HepG2 (cell line): ENCODE data around the gene PRKN. TPM values are rescaled to one million over a fixed set of nuclear protein-coding genes. Genes with fewer than 3 reads are reported as not detected.

ENCODE experiments used
- ATAC-seq: fragments of 200-7000 bp; cut with Tn5 transposase; 3 replicates; pipeline ENCODE4 v1.9.1; 2020; ENCODE audit warnings: mild to moderate bottlenecking, moderate library complexity
- BruUV-seq: library from RNA; stranded (reverse); fragments of 400-500 nt; replicated peaks from 2 replicates; lab custom pipeline; 2021; lab: Mats Ljungman, UMichigan
- CTCF ChIA-PET: fragments of 300-600 bp; formaldehyde crosslinking; extraction: SDS; loops from one replicate; lab custom pipeline; 2021; ENCODE audit warnings: low total read pairs, inconsistent platforms, low intra/inter-chr PET ratio; lab: Yijun Ruan, JAX
- POLR2A ChIA-PET: fragments of 350-600 bp; sonication (Branson Sonifier 250); formaldehyde crosslinking; loops from one replicate; lab custom pipeline; 2020; ENCODE audit warnings: antibody characterized with exemption, inconsistent platforms; lab: Yijun Ruan, JAX
- DNase-seq: peaks from one replicate; pipeline ENCODE4 v3.0.0-alpha.2; 2015; ENCODE audit warnings: low spot score
- FAIRE-seq: peaks from 3 replicates; lab custom pipeline; 2011; peaks lifted over from hg19 to GRCh38; lab: Jason Lieb, UNC
- H2AFZ ChIP-seq: one replicate; pipeline ENCODE4 v1.6.1; 2011; ENCODE audit warnings: low read length, inconsistent platforms
- H3K27ac ChIP-seq: fragments of 300-600 bp; 3 replicates; pipeline ENCODE4 v1.8.0; 2011; ENCODE audit warnings: mixed run types, mild to moderate bottlenecking, mixed read lengths, low read length, inconsistent platforms; ENCODE audit not compliant: insufficient read depth; ENCODE audit errors: extremely low read length
- H3K27me3 ChIP-seq, 2 experiments: fragments of 200-600 bp in 1 of 2; 2 replicates in 1 of 2; 3 replicates in 1 of 2; pipeline versions ENCODE4 v1.6.0 to v1.8.0; 2011; ENCODE audit warnings: low read length in 2 of 2, mild to moderate bottlenecking in 2 of 2, moderate library complexity in 2 of 2, inconsistent platforms in 1 of 2; ENCODE audit not compliant: insufficient read depth in 2 of 2, control insufficient read depth in 1 of 2
- H3K36me3 ChIP-seq, 2 experiments: fragments of 200-600 bp in 1 of 2; replicated peaks in 1 of 2; 2 replicates in 1 of 2; 3 replicates in 1 of 2; pipeline versions ENCODE4 v1.5.1 to v1.8.0; 2011; ENCODE audit warnings: low read length in 2 of 2, inconsistent platforms in 1 of 2; ENCODE audit not compliant: insufficient read depth in 2 of 2, control insufficient read depth in 1 of 2
- H3K4me1 ChIP-seq: 2 replicates; pipeline ENCODE4 v1.5.1; 2012; ENCODE audit warnings: low read length, inconsistent platforms; ENCODE audit not compliant: insufficient read depth
- H3K4me2 ChIP-seq: 2 replicates; pipeline ENCODE4 v1.6.0; 2011; ENCODE audit warnings: low read depth, low read length, inconsistent platforms
- H3K4me3 ChIP-seq, 3 experiments: fragments of 200-600 bp in 1 of 3; sonication (generic), shearing (Covaris generic) in 1 of 3; replicated peaks in 1 of 3; 2 replicates each; pipeline ENCODE4 v1.5.1; 2011 to 2016; ENCODE audit warnings: low read length in 3 of 3, inconsistent platforms in 2 of 3, low read depth in 2 of 3, mild to moderate bottlenecking in 2 of 3, control low read depth in 1 of 3, mixed read lengths in 1 of 3; ENCODE audit not compliant: insufficient read depth in 1 of 3
- H3K79me2 ChIP-seq: one replicate; pipeline ENCODE4 v1.6.1; 2011; ENCODE audit warnings: low read length, inconsistent platforms; ENCODE audit not compliant: insufficient read depth
- H3K9ac ChIP-seq: 2 replicates; pipeline ENCODE4 v1.6.0; 2011; ENCODE audit warnings: mild to moderate bottlenecking, low read depth, low read length, inconsistent platforms; ENCODE audit not compliant: insufficient read depth
- H3K9me3 ChIP-seq: 2 replicates; pipeline ENCODE4 v1.5.1; 2012; ENCODE audit warnings: mild to moderate bottlenecking, low read length
- H4K20me1 ChIP-seq: 2 replicates; pipeline ENCODE4 v1.6.0; 2011; ENCODE audit warnings: inconsistent platforms, mild to moderate bottlenecking, low read length, moderate library complexity; ENCODE audit not compliant: insufficient read depth
- MXD4 ChIP-seq: IDR thresholded peaks from 2 replicates; pipeline ENCODE4 v1.6.1; 2016; ENCODE audit warnings: mild to moderate bottlenecking, missing biosample characterization, missing genetic modification reagents
- RBM39 ChIP-seq: fragments of 200-400 bp; formaldehyde crosslinking; IDR thresholded peaks from one replicate; pipeline ENCODE4 v1.6.1; 2018; ENCODE audit warnings: antibody characterized with exemption, mild to moderate bottlenecking, low read depth, low read length; ENCODE audit not compliant: poor library complexity, severe bottlenecking
- SIN3A ChIP-seq: IDR thresholded peaks from 2 replicates; pipeline ENCODE4 v1.6.1; 2011; ENCODE audit warnings: low read depth, mild to moderate bottlenecking, control low read depth, low read length, borderline replicate concordance
- SKI ChIP-seq: fragments of 450-650 bp; IDR thresholded peaks from one replicate; pipeline ENCODE4 v1.6.1; 2018; ENCODE audit warnings: mild to moderate bottlenecking; ENCODE audit not compliant: partially characterized antibody
- SNAI1 ChIP-seq: sonication (generic); formaldehyde crosslinking; IDR thresholded peaks from 2 replicates; pipeline ENCODE4 v1.5.0; 2020; ENCODE audit warnings: mild to moderate bottlenecking, missing genetic modification reagents, borderline replicate concordance
- SRSF1 ChIP-seq: fragments of 200-400 bp; formaldehyde crosslinking; optimal IDR thresholded peaks from 2 replicates; pipeline ENCODE3; 2017; ENCODE audit warnings: mild to moderate bottlenecking, low read depth, low read length, moderate library complexity
- ZBTB3 ChIP-seq: sonication (generic); formaldehyde crosslinking; IDR thresholded peaks from 2 replicates; pipeline ENCODE4 v1.4.0; 2020; ENCODE audit warnings: low read depth, mild to moderate bottlenecking, moderate library complexity, missing genetic modification reagents, borderline replicate concordance
- ZNF552 ChIP-seq: sonication (generic); formaldehyde crosslinking; IDR thresholded peaks from 2 replicates; pipeline ENCODE4 v1.9.0; 2022; ENCODE audit warnings: missing genetic modification reagents, mild to moderate bottlenecking, borderline replicate concordance
- WGBS: methylation state at CpG from one replicate; pipeline ENCODE4 v1.1.6; 2017; ENCODE audit warnings: low lambda C conversion rate; 5-methylcytosine and 5-hydroxymethylcytosine counted together
- in situ Hi-C: cut with HindIII; loops from 2 replicates; pipeline ENCODE4 v1.10.0; 2017; ENCODE audit warnings: low pct_unique_long_range_greater_than_20kb; ENCODE audit not compliant: extremely low pct_ligation_motif_present
- intact Hi-C: fragments of 100-400 bp; cut with micrococcal nuclease; formaldehyde crosslinking; loops from one replicate; pipeline ENCODE4 v1.10.0; 2022; ENCODE audit not compliant: unreplicated experiment
- polyA plus RNA-seq, 8 experiments: library from polyadenylated mRNA; depleted of rRNA in 3 of 8; stranded (reverse) in 7 of 8; unstranded in 1 of 8; fragments of >200 nt; fragmentation: Illumina TruSeq in 4 of 8; extraction: Trizol in 4 of 8; gene quantifications; 2 replicates each; pipeline versions ENCODE4 v1.2.1 to v1.2.3, GENCODE V29; 2011 to 2016; ENCODE audit warnings: low read depth in 4 of 8, missing spikeins in 1 of 8, mixed read lengths in 1 of 8; ENCODE audit not compliant: insufficient read depth in 1 of 8
- total RNA-seq, 5 experiments: library from RNA; depleted of rRNA; stranded (reverse); fragments of >200 nt; fragmentation: Illumina TruSeq; extraction: Trizol; gene quantifications; 2 replicates each; pipeline ENCODE4 v1.2.3, GENCODE V29; 2016; ENCODE audit warnings: low read depth in 1 of 5
- TF ChIP-seq, protein P1 (sequence below): sonication (generic); formaldehyde crosslinking; IDR thresholded peaks from 2 replicates; pipeline ENCODE4 v1.4.0; 2020; ENCODE audit warnings: mild to moderate bottlenecking, missing genetic modification reagents, borderline replicate concordance
- TF ChIP-seq, protein P2 (sequence below): IDR thresholded peaks from 2 replicates; pipeline ENCODE4 v1.6.1; 2012; ENCODE audit warnings: low read depth, low read length, improper control_type of control experiment
- TF ChIP-seq, protein P3 (sequence below): sonication (generic); formaldehyde crosslinking; conservative IDR thresholded peaks from 2 replicates; pipeline ENCODE4 v1.4.0; 2020; ENCODE audit warnings: missing genetic modification reagents

PRKN gene
- total and polyA plus RNA-seq, 2 of the 13 experiments (the other 11 are each of a cell fraction or from before 2014, with no cell fraction given), result 0.31 to 0.44 TPM

DNA sequence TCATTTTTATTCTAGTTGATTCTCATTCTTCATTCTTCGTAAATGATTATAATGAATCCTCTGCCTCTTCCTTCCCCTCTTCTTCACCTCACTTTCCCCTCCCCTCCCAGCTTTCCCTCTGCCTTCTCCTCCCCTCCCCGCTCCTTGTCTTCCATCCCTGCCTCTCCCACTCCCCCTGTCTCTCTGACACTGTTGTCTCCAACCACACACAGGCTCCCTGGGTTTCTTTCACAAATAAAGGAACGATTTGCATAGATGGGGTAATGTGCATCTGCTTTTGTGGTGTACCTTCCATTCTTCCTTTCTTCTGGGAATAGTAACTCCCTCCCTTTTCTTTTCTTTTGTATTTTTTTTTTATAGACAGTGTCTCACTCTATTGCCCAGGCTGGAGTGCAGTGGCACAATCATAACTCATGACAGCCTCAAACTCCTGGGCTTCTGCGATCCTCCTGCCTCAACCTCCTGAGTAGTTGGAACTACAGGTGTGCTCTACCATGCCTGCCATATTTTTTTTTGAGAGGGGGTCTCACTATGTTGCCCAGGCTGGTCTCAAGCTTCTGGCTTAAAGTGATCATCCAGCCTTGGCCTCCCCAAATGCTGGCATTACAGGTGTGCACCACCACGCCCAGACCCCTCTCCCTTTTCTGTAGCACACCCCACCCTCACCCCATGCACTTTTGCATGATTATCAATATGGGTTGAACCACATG is 318.6 kb downstream of the PRKN start:
- POLR2A ChIA-PET, result no interaction called here
- CTCF ChIA-PET, result no interaction called here

DNA sequence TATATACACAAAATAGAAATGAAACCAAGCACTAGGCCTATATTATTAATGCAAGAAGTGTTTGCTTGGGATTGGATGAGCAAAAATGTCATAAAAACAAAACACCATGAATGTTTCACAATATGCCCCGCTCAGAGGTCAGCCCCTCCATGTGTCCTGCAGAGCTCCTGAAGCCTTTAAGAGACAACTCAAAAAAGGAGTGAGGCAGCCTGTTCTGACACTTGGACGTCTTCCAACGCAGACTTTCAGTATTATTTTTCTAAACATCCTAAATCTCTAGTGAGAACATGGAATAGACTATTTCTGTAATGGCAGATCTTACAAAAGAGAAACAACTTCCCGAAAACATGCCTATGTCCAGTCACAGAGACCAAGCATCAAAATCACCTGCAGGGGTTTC is 322.6 kb downstream of the PRKN start:
- WGBS, result 30% methylated on average over 4 of the region's 4 CpGs
- ChIA-PET CTCF (no interaction called here), POLR2A (no interaction called here)
- Histone ChIP-seq H3K9me3 (peaks cover 4% of the 10 kb centered on the region; the same call in 1 of the 2 replicates), H3K4me2 (no peak overlapping the region), H3K36me3 (no peaks in the 10 kb centered on the region), H4K20me1 (no peaks in the 10 kb centered on the region), H3K4me3 (no peak overlapping the region), H3K27ac (no peak overlapping the region), H3K9ac (no peak overlapping the region), H3K79me2 (no peaks in the 10 kb centered on the region), H2AFZ (no peak overlapping the region), H3K4me1 (no peaks in the 10 kb centered on the region), H3K27me3 (no peaks in the 10 kb centered on the region; a peak in 1 of 5 replicates)
- DNase-seq (no peak), ATAC-seq (no peak), FAIRE-seq (no peak)
- in situ Hi-C loops, result no loop called here
- intact Hi-C loops, result no loop called here
- no TSS peak for BruUV-seq
- TF ChIP-seq, protein P1, sequence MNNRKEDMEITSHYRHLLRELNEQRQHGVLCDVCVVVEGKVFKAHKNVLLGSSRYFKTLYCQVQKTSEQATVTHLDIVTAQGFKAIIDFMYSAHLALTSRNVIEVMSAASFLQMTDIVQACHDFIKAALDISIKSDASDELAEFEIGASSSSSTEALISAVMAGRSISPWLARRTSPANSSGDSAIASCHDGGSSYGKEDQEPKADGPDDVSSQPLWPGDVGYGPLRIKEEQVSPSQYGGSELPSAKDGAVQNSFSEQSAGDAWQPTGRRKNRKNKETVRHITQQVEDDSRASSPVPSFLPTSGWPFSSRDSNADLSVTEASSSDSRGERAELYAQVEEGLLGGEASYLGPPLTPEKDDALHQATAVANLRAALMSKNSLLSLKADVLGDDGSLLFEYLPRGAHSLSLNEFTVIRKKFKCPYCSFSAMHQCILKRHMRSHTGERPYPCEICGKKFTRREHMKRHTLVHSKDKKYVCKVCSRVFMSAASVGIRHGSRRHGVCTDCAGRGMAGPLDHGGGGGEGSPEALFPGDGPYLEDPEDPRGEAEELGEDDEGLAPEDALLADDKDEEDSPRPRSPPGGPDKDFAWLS (CRISPR knock-in tag), result no peak
- no peak for TF ChIP-seq ZBTB3 (CRISPR knock-in tag)
- TF ChIP-seq, protein P2, sequence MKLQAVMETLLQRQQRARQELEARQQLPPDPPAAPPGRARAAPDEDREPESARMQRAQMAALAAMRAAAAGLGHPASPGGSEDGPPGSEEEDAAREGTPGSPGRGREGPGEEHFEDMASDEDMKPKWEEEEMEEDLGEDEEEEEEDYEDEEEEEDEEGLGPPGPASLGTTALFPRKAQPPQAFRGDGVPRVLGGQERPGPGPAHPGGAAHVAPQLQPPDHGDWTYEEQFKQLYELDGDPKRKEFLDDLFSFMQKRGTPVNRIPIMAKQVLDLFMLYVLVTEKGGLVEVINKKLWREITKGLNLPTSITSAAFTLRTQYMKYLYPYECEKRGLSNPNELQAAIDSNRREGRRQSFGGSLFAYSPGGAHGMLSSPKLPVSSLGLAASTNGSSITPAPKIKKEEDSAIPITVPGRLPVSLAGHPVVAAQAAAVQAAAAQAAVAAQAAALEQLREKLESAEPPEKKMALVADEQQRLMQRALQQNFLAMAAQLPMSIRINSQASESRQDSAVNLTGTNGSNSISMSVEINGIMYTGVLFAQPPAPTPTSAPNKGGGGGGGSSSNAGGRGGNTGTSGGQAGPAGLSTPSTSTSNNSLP, result no peak
- TF ChIP-seq SNAI1 (CRISPR knock-in tag), result no peak
- no peak for TF ChIP-seq SKI
- no peak for TF ChIP-seq ZNF552 (CRISPR knock-in tag)
- TF ChIP-seq RBM39, result no peak
- TF ChIP-seq MXD4 (CRISPR knock-in tag), result no peak

More for the DNA sequence above, 318.6 kb downstream of the PRKN start:
- 4% methylated on average over 5 of the region's 5 CpGs for WGBS
- H3K36me3 ChIP-seq, result no peaks in the 10 kb centered on the region
- no TSS peak for BruUV-seq
- no peaks in the 10 kb centered on the region for H3K4me1 ChIP-seq
- no peak overlapping the region for H3K27ac ChIP-seq
- no peaks in the 10 kb centered on the region for H4K20me1 ChIP-seq
- no peaks in the 10 kb centered on the region for H3K79me2 ChIP-seq
- no peak overlapping the region for H3K4me2 ChIP-seq
- in situ Hi-C loops (no loop called here), intact Hi-C loops (no loop called here)
- H3K9me3 ChIP-seq, result no peaks in the 10 kb centered on the region; the same call in 1 of the 2 replicates
- H2AFZ ChIP-seq, result no peak overlapping the region
- no peaks in the 10 kb centered on the region for H3K27me3 ChIP-seq
- TF ChIP-seq SRSF1 (no peak), SIN3A (no peak)
- TF ChIP-seq, protein P3, sequence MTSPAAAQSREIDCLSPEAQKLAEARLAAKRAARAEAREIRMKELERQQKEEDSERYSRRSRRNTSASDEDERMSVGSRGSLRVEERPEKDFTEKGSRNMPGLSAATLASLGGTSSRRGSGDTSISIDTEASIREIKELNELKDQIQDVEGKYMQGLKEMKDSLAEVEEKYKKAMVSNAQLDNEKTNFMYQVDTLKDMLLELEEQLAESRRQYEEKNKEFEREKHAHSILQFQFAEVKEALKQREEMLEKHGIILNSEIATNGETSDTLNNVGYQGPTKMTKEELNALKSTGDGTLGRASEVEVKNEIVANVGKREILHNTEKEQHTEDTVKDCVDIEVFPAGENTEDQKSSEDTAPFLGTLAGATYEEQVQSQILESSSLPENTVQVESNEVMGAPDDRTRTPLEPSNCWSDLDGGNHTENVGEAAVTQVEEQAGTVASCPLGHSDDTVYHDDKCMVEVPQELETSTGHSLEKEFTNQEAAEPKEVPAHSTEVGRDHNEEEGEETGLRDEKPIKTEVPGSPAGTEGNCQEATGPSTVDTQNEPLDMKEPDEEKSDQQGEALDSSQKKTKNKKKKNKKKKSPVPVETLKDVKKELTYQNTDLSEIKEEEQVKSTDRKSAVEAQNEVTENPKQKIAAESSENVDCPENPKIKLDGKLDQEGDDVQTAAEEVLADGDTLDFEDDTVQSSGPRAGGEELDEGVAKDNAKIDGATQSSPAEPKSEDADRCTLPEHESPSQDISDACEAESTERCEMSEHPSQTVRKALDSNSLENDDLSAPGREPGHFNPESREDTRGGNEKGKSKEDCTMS (CRISPR knock-in tag), result no peak
- no peak overlapping the region for H3K9ac ChIP-seq
- DNase-seq (no peak), FAIRE-seq (no peak), ATAC-seq (no peak)
- no peak overlapping the region for H3K4me3 ChIP-seq
